ENCODE data around the gene MAD1L1.
"Not testable (repeated sequence)": the region's sequence is repeated elsewhere in the genome, so short reads cannot be mapped to it uniquely, and the experiment has no call there.

Gene MAD1L1

DNA sequence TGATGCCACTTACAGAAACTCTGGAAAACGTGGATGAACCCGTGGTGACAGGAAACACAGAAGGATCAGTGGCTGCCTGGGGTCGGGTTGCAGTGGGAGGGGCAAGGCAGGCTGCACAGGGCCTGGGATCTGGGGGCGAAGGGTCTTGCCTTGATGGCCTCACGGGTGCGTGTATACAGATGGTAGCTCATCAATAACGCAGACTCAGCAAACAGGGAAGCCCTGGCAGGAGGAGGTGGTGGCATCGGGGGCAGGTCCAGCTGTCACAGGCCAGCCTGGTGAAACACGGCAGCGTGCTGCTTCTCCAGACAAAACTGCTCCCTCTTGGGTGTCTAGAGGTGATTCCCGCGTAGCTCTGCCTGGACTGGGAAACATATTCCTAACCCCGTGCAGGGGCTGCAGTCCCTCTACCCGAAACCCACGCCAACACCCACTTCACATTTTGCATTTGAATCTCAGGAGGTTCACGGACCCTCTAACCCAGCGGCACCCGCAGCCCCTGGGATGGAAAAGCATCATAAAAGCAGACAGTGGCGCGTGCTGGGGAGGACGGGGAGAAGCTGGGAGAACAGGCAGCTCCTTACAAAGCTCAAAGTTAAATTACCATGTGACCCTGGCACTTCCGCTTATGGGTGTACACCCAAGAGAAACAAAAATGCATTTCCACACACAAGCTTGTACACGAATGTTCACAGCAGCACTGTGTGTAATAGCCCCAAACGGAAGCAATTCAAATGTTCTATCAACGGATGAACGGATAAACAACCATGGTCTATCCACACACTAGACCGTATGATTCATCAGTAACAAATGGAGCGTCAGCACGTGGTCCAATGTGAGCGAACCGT is 394.8 kb downstream of the MAD1L1 start:
- DNase-seq (ENCODE audit: low spot score) = not testable (repeated sequence)

DNA sequence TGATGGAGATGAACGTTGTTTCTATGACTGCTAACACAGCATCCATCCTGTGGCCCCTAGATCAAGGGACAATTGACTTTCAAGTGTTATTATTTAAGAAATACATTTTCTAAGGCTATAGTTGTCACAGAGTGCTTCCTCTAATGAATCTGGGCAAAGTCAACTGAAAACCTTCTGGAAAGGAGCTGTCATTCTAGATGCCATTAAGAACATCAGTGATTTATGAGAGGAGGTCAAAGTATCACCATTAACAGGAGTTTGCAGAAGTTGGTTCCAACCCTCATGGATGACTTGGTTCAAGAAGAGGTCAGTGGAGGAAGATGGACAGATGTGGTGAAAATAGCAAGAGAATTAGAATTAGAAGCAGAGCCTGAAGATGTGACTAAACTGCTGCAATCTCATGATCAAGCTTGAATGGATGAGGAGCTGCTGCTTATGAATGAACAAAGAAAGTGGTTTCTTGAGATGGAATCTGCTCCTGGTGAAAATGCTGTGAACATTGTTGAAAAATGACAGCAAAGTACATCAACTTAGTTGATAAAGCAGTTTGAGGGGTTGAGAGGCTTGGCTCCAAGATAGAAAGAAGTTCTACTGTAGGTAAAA is 400.7 kb downstream of the MAD1L1 start:
- not testable (repeated sequence) for DNase-seq (ENCODE audit: low spot score)

DNA sequence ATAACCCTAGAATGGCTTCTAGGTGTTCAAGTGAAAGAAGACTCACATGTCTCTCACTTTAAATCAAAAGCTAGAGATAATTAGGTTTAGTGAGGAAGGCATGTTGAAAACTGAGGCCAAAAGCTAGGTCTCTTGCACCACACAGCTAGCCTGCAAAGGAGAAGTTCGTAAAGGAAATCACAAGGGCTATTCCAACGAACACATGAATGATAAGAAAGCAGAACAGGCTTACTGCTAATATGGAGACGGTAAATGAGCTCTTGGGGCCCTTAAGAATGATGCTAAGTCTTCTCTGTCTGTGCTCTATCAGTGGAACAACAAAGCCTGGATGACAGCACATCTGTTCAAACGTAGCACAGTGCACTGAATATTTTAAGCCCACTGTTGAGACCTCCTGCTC is 401.3 kb downstream of the MAD1L1 start:
- not testable (repeated sequence) for DNase-seq (ENCODE audit: low spot score)

DNA sequence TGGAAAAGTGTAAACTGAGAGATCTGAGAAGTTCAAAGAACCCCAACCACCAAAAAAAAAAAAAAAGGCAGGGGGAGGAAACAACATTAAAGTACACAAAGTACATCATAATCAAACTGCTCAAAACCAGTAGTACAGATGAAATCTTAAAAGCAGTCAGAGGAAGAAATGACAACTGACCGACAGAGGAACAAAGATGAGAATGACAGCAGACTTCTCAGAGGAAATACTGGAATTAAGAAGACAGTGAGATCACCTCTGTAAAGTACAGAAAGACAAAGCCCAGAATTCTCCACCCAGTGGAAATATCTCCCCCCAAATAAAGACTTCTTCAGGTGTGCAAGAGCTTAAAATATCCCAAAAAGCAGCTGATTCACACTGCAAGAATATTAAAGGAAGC is 403.1 kb downstream of the MAD1L1 start:
- DNase-seq (ENCODE audit: low spot score) = not testable (repeated sequence)

DNA sequence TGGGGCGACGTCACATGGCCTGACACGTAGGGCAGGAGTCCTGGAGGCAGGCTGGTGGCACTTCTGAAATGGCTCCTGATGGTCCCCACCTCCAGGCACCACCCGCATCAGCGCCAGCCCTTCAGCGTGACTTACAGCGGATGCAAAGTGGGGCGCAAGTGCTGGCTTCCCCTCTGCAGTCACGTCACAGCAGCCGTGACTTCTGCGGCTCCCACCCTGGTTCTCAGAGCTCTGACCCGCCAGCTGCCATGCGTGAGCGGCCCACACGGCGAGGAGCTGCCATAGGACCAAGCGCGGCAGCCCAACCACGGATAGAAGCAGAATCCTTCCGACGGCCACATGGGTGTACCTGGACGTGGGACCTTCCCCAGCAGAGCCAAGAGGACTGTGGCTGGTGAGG is 403.6 kb downstream of the MAD1L1 start:
- no peak for DNase-seq (ENCODE audit: low spot score)

DNA sequence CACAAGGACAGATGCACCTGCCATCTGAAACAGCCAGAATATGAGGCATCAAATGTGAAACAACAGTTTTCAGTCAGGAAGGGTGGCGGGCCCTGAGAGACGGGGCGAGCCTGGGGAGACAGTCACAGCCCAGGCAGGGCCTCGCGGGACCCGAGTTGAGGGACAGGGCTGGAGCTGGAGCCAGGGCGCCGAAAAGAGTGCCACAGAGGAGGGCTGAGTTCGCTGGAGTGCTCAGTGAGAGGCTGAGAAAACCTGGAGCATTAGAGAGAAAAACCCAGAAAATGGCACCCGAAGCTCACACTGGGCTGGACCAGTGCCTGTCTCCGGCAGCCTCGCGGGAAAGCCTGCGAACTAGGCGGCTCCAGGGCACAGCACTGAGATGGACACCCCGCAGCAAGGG is 404.6 kb downstream of the MAD1L1 start:
- not testable (repeated sequence) for DNase-seq (ENCODE audit: low spot score)

DNA sequence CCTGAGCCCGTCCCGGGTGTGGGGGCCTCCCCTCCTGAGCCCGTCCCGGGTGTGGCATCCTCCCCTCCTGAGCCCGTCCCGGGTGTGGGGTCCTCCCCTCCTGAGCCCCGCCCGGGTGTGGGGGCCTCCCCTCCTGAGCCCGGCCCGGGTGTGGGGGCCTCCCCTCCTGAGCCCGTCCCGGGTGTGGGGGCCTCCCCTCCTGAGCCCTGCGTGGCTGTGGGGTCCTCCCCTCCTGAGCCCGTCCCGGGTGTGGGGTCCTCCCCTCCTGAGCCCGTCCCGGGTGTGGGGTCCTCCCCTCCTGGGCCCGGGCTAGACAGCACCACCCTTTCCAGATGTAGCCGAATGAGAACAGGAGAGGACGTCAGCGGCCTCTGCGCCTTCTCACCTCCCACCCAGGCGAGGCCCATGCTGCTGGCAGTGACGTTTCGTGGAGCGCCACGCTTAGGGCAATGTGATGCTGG is 405.2 kb downstream of the MAD1L1 start:
- not testable (repeated sequence) for DNase-seq (ENCODE audit: low spot score)

DNA sequence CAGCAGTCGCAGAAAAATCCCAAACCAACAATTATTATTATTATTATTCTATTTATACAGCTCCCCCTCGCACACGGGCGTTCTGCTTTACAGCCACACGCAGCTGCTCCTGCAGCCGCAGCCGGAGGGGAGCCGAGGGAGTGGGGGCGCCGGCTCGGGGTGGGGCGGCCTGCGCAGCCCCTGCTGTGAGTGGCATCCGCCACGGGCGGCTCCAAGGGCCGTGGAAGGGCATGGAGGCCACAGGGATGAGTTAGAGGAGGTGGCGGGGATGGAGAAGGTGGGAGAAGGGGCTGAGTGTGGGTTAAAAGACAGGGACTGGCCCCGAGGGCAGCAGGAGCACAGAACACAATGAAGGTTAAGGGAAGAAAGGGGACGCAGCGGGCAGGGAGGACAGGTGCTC is 405.8 kb downstream of the MAD1L1 start:
- DNase-seq (ENCODE audit: low spot score) = not testable (repeated sequence)

DNA sequence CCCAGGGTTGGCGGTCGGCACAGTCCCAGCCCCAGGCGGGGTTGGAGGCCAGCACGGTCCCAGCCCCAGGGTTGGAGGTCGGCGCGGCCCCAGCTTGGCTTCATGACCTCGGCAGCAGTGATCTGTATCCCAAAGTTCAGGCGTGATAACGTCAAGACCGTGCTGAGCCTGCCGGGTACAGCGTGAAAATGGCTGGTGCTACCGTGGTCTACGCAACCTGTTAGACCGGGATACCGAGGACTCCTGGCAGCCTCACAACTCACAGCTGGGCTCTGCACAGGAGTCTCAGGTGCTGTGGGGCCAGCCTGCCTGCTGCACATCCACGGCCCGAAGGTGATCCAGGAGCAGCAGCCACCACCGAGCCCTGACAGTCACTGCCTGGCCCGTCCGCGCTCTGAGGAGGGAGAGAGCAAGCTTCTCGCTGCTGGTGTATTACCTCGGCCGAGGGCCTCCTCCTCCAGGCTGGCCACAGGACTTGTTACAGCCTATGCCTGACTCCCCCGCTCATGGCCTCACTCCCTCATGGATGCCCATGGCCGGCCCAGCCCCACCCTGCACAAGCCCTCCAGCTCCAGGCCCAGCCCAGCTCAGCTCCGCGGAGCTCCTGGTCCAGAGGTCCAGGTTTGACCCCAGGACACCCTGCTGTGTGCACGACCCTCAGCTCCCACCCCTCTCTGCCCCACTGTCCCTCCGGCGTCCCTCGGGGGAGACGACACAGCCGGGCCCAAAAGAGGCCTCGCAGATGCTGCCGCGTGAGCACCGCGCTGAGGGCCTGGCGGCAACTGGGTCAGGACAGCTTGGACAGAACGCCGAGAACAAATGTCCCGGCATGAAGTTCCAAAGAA is 406.6 kb downstream of the MAD1L1 start:
- DNase-seq (ENCODE audit: low spot score) = no peak

DNA sequence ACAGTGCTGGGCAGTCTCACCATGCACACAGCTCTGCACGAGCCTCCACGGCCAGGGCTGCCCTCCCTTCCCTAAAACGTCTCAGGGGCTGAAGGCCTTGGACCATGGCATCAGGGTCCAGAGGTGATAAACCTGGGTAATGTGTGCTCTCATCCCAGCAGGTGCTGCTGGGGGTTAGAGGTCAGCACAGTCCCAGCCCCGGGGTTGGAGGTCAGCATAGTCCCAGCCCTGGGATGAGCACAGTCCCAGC is 407.2 kb downstream of the MAD1L1 start:
- not testable (repeated sequence) for DNase-seq (ENCODE audit: low spot score)

DNA sequence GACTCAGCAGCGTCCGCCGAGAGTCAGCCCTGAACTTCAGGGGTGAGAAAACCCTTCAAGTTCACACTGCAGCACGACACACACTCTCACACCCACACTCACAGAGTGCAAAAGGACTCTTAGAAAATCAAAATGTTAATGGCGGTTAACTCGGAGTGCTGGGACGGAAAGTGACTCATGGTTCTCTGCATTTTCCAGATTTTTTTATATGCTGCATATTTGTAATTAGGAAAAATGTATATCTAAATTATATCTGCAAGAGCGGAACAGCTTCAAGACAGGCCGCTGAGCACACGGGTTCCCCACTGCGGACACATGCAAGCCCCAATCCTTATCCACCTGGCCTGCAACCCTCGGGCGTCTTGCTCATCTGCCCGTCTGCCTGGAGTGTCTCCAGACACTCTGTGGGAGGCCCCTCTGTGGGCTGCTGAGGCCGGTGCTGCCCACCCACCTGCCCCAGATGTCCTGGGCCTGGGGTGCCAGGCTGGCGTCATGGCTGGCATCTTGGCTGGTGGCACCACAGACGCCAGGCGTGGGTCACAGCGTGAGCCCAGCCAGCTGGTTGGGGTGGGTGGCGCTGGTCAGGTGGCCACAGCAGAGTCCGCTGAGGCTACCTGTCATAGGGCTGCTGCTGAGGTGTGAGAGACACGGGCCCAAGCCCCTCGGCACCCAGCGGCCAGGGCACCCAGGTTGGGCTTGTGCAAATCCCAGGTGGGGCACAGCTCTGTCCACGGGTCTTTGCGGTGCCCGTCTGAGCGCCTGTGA is 407.7 kb downstream of the MAD1L1 start:
- not testable (repeated sequence) for DNase-seq (ENCODE audit: low spot score)

DNA sequence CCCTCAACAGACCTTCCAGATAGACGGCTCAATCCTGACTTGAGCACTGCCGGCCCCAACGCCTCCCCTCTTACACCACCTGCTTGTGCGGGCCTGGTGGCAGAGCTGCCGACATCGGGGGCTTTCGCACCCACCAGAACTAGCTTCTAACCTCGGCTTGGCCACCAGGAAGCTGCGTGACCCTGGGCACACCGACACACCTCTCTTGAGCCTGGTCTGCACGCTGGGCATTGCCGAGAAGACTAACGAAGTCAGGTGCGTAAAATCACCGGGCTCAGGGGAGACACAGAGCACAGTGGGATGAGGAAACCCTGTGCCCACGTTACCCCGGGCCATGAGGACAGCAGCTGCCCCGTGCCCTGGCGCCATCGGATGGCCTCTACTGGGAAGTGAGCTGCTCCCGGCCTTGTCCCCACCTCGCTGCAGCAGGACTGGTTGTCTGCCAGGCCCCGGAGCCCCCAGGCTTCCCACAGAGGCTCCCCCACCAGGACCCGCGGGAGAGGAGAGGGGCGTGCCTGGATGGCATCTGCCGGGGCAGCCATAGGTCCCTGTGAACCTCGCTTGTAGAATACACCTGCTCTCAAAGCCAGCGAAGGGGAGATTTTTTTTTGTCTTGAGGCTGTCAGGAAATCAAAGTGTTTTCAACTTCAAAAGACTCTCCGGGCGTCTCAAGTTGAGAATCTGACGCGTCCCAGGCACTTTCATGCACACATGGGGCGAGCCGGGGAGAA is 408.4 kb downstream of the MAD1L1 start:
- not testable (repeated sequence) for DNase-seq (ENCODE audit: low spot score)

DNA sequence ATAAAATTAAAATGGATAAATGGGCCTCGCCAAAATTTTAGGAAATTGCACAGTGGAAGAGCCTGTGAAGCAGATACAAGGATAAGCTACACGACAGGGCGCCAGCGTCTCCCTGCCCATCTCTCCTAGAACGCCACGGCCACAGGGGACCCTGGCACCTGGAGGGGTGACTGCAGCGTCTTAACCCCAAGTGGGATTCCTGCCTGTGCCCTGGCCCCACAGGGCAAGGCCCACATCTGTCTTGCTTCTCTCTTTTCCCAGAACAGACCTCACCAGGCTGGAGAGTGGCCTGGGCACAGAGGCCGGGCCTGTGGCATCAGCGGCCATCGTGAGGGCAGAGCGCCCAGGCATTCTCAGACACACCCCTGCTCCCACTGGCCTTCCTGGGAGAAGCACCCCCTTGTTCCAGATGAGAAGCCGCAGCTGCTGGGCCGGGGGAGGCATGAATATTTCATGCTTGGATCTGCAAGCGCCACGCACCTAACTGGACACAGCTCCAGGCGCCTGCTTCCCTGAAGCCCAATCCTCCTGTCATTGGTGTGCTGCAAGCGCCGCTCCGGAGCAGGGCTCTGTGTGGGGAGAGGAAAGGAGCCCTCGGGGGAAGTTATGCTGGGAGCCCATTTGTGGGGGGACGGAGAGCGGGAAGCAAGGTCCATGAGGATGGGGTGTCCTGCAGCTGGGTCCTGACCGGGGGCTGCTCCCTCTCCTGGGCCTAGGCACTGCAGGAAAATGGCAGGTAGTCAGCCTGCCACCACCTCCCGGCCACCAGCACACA is 409.2 kb downstream of the MAD1L1 start:
- no peak for DNase-seq (ENCODE audit: low spot score)

DNA sequence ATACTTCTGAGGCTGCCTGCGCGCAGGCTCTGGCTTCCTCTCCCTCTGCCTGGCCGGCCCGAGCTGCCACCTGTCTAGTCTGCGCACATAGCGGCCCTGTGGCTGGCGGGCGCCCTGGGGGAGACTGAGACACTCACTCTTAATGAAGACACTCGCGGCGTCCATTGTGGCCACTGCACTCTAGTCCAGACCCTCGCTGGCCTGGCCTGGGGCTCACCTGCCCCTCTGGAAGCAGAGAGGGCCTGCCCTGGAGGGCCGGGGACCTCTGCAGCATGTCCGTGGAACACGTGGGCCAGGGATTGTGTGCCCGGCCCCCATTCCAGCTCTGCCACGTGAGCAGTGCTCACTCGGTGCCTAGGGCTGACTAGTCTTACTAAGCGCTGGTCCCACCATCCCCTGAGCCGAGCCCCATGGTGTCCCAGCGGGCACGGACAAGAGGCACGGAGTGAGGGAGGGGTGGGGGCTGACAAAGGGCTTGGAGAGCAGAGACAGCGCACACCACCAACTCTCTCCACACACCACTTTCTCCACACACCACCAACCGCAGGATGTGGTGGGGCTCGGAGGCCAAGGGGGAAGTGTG is 413.4 kb downstream of the MAD1L1 start:
- no peak for DNase-seq (ENCODE audit: low spot score)

DNA sequence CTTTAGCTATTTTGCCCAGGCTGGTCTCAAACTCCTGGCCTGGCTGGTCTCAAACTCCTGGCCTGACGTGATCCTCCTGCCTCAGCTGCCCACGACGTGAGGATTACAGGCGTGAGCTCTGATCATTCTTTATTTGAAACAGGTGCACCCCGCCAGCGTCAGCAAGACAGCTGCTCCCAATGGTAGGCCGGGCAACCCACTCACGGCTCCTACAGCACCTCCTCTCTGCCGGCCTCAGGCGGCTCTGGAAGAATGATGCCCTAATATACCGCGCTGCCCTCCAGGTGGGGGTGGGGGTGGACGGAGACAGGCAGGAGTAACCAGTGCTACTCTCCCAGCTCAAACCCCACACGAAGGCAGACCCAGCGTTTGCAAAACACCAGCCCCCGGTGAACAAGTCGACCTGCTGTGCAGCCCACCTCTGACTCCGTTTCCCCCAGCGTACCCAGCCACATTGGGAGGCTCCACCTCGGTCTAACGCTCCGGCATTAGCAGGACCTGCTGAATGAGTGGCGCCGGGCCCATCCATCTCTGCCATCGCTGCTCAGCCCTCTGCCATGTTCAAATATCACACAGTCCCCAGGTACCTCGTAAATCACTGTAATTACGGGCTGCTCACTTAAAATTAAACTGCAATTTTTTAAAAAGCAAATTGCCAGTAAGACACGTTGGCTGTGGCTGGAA is 414.0 kb downstream of the MAD1L1 start:
- DNase-seq (ENCODE audit: low spot score) = no peak

DNA sequence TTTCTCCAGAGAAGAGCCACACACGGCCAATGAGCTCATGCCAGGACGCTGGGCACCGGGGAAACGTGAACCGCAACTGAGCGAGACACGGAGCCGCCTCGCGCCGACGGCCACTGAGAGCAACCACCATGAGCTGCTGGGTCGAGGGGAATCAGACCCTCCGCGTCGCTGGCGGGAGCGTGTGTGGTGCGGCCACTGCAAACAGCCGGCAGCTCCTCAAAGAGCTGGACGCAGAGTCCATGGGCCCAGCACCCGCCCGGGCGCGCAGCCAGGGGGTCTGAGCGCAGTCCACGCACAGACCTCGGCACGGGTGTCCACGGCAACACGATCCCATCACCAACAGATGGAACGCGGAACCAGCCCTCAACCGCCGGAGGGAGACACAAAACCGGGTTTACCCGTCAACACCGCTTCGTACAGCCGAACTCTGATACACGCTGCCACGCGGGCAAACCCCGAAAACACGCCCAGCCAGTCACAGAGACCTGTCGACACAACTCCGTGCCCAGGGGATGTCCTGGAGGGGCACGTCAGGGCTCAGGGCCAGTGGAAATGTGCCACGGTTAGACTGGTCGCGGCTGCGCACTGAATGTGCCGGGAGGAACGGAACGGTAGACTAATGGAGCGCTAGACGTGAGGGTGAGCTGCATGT is 415.6 kb downstream of the MAD1L1 start:
- no peak for DNase-seq (ENCODE audit: low spot score)

DNA sequence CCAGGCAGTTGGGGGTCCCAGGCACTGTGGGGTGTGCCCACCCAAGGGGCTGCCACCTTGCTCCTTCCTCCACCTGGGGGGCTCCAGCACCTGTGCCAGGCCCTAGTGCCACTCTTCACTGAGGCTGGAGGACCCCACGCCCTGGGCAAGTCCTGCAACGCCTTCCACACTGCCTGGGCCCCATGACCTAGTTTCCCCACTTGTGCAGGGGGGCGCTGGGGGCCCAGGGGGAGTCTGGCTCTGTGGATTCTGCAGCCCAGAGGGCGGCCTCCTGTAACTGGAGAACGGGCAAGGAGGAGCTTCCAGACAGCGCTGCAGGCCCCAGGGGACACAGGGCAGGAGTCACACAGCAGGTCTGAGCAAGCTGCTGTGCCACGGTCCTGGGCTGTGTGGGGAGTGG is 416.3 kb downstream of the MAD1L1 start:
- not testable (repeated sequence) for DNase-seq (ENCODE audit: low spot score)

DNA sequence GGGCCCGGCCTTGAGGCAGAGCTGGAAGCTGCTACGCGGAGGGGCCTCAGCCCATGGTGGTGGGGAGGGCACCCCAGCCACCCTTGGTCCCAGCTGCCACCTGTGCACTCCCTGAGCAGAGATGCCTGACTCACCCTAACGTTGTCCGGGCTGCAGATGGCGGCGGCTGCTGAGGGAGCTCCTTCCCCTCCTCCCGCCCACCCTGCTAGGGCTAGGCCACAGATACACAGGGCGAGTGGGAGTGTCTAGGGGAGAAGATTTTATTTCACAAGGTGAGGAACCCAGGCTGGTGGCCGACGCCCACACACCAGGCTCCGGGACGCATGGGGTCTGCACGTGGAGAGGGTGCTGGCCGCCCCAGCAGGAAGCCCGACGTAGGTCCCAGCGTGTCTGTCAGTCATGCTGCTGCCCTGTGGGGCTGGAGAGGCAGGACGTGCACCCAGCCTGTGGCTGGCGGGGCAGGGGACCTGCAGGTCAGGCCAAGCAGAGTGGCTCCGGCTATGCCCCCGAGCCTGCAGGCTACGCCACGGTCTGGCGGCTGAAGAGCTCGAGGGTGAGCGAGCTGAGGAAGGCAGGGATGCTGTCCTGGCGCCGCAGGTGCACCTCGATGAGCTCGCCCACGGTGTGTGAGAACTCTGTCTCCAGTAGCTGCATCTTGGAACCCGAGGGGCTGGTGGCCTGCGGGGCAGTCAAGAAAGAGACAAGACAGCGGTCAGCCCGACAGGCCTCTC is 417.0 kb downstream of the MAD1L1 start:
- not testable (repeated sequence) for DNase-seq (ENCODE audit: low spot score)

Measured in D341Med (cell line).